H9 (cell line): ENCODE data around the gene KCNS3. TPM values are rescaled to one million over a fixed set of nuclear protein-coding genes. Genes with fewer than 3 reads are reported as not detected.

Experiments
- DNase-seq: peaks from one replicate; pipeline ENCODE4 v3.0.0-alpha.2; 2017
- H2AFZ ChIP-seq: one replicate; pipeline ENCODE4 v1.6.1; 2013; ENCODE audit warnings: mild to moderate bottlenecking, low read length, control low read depth, moderate library complexity
- H2AK5ac ChIP-seq: 2 replicates; pipeline ENCODE4 v1.6.1; 2013; ENCODE audit warnings: low read length, control low read depth, mixed read lengths; ENCODE audit not compliant: insufficient read length
- H2BK120ac ChIP-seq: one replicate; pipeline ENCODE4 v1.6.1; 2013; ENCODE audit warnings: low read depth, mild to moderate bottlenecking, low read length, control low read depth, inconsistent platforms; ENCODE audit not compliant: poor library complexity, severe bottlenecking
- H2BK12ac ChIP-seq: 2 replicates; pipeline ENCODE4 v1.6.1; 2013; ENCODE audit warnings: low read length, control low read depth, mixed read lengths, low read depth; ENCODE audit not compliant: insufficient read length
- H2BK15ac ChIP-seq: 2 replicates; pipeline ENCODE4 v1.6.1; 2013; ENCODE audit warnings: low read depth, low read length, control low read depth
- H2BK20ac ChIP-seq: one replicate; pipeline ENCODE4 v1.6.1; 2013; ENCODE audit warnings: low read depth, mild to moderate bottlenecking, low read length, control low read depth, inconsistent platforms; ENCODE audit not compliant: poor library complexity, severe bottlenecking
- H2BK5ac ChIP-seq: 2 replicates; pipeline ENCODE4 v1.6.1; 2013; ENCODE audit warnings: low read length, control low read depth, mixed read lengths; ENCODE audit not compliant: insufficient read length
- H3K14ac ChIP-seq: 2 replicates; pipeline ENCODE4 v1.6.1; 2013; ENCODE audit warnings: low read length, control low read depth; ENCODE audit not compliant: insufficient read depth
- H3K18ac ChIP-seq: 2 replicates; pipeline ENCODE4 v1.6.1; 2013; ENCODE audit warnings: low read depth, mild to moderate bottlenecking, mixed read lengths, low read length, control low read depth; ENCODE audit not compliant: insufficient read length
- H3K23ac ChIP-seq: 2 replicates; pipeline ENCODE4 v1.6.1; 2013; ENCODE audit warnings: low read length, control low read depth, mixed read lengths, low read depth; ENCODE audit not compliant: insufficient read length
- H3K23me2 ChIP-seq: 2 replicates; pipeline ENCODE4 v1.6.1; 2013; ENCODE audit warnings: low read depth, mild to moderate bottlenecking, mixed read lengths, low read length, control low read depth; ENCODE audit not compliant: insufficient read length, poor library complexity, severe bottlenecking
- H3K27ac ChIP-seq: 2 replicates; pipeline ENCODE4 v1.5.1; 2013; ENCODE audit warnings: low read length, control low read depth, mixed read lengths, low read depth; ENCODE audit not compliant: insufficient read length
- H3K27me3 ChIP-seq: 2 replicates; pipeline ENCODE4 v1.6.1; 2013; ENCODE audit warnings: low read length, control low read depth, inconsistent platforms; ENCODE audit not compliant: insufficient read depth
- H3K4ac ChIP-seq: 2 replicates; pipeline ENCODE4 v1.6.1; 2013; ENCODE audit warnings: low read depth, mild to moderate bottlenecking, control low read depth, inconsistent platforms, low read length, moderate library complexity
- H3K4me1 ChIP-seq: 2 replicates; pipeline ENCODE4 v1.6.1; 2013; ENCODE audit warnings: low read length, control low read depth, inconsistent platforms; ENCODE audit not compliant: insufficient read depth
- H3K4me2 ChIP-seq: 2 replicates; pipeline ENCODE4 v1.6.1; 2013; ENCODE audit warnings: low read length, control low read depth, mixed read lengths; ENCODE audit not compliant: insufficient read length, insufficient read depth
- H3K56ac ChIP-seq: 2 replicates; pipeline ENCODE4 v1.6.1; 2013; ENCODE audit warnings: low read depth, mild to moderate bottlenecking, mixed read lengths, low read length, control low read depth; ENCODE audit not compliant: insufficient read length
- H3K79me1 ChIP-seq: 2 replicates; pipeline ENCODE4 v1.6.1; 2013; ENCODE audit warnings: low read depth, mild to moderate bottlenecking, moderate library complexity, low read length, control low read depth, inconsistent platforms; ENCODE audit not compliant: insufficient read depth, poor library complexity, severe bottlenecking
- H3K79me2 ChIP-seq: 2 replicates; pipeline ENCODE4 v1.6.1; 2013; ENCODE audit warnings: low read length, control low read depth, inconsistent platforms; ENCODE audit not compliant: insufficient read depth
- H3K9ac ChIP-seq: 2 replicates; pipeline ENCODE4 v1.6.1; 2013; ENCODE audit warnings: low read length, control low read depth, mixed read lengths; ENCODE audit not compliant: insufficient read length; ENCODE audit errors: extremely low read depth
- H3K9me3 ChIP-seq: one replicate; pipeline ENCODE4 v1.6.1; 2013; ENCODE audit warnings: low read depth, low read length, inconsistent platforms; ENCODE audit not compliant: control insufficient read depth
- H3T11ph ChIP-seq: one replicate; pipeline ENCODE4 v1.6.1; 2013; ENCODE audit warnings: mild to moderate bottlenecking, low read length, control low read depth, inconsistent platforms
- H4K20me1 ChIP-seq: one replicate; pipeline ENCODE4 v1.6.1; 2013; ENCODE audit not compliant: control insufficient read depth, insufficient read length, insufficient read depth
- H4K5ac ChIP-seq: 2 replicates; pipeline ENCODE4 v1.6.1; 2013; ENCODE audit warnings: low read depth, mild to moderate bottlenecking, mixed read lengths, low read length, control low read depth; ENCODE audit not compliant: insufficient read length
- H4K8ac ChIP-seq: replicated peaks from 2 replicates; pipeline ENCODE4 v1.6.1; 2013; ENCODE audit warnings: low read length, control low read depth, mixed read lengths, low read depth; ENCODE audit not compliant: insufficient read length
- H4K91ac ChIP-seq: 2 replicates; pipeline ENCODE4 v1.6.1; 2013; ENCODE audit warnings: low read depth, mild to moderate bottlenecking, moderate library complexity, mixed read lengths, low read length, control low read depth; ENCODE audit not compliant: insufficient read length
- H3K27ac Mint-ChIP-seq, 3 experiments: 2 replicates in 2 of 3; 3 replicates in 1 of 3; pipeline ENCODE4 v1.8.0; 2020 to 2021; ENCODE audit warnings: mixed read lengths in 3 of 3, mild to moderate bottlenecking in 1 of 3, moderate library complexity in 1 of 3
- H3K27me3 Mint-ChIP-seq: 2 replicates; pipeline ENCODE4 v1.8.0; 2021; ENCODE audit warnings: low read depth, mild to moderate bottlenecking, moderate library complexity, mixed read lengths
- H3K36me3 Mint-ChIP-seq, 3 experiments: 2 replicates in 2 of 3; 3 replicates in 1 of 3; pipeline ENCODE4 v1.8.0; 2020 to 2021; ENCODE audit warnings: low read depth in 3 of 3, mixed read lengths in 3 of 3; ENCODE audit not compliant: insufficient read depth in 1 of 3
- H3K4me1 Mint-ChIP-seq, 2 experiments: 2 replicates each; pipeline ENCODE4 v1.8.0; 2020; ENCODE audit warnings: mixed read lengths in 2 of 2
- H3K4me3 Mint-ChIP-seq, 2 experiments: 2 replicates in 1 of 2; 3 replicates in 1 of 2; pipeline ENCODE4 v1.8.0; 2020 to 2021; ENCODE audit warnings: mild to moderate bottlenecking in 2 of 2, mixed read lengths in 2 of 2, moderate library complexity in 1 of 2
- H3K9me3 Mint-ChIP-seq, 2 experiments: 2 replicates in 1 of 2; 3 replicates in 1 of 2; pipeline ENCODE4 v1.8.0; 2020; ENCODE audit warnings: mild to moderate bottlenecking in 2 of 2, mixed read lengths in 2 of 2, moderate library complexity in 1 of 2
- WGBS: extraction: QIAGEN DNeasy Blood & Tissue Kit; methylation state at CpG from one replicate; pipeline ENCODE4 v1.1.7; 2013; ENCODE audit warnings: missing lambda C conversion rate, low lambda C conversion rate, mixed read lengths; ENCODE audit not compliant: insufficient read length; ENCODE audit errors: extremely low coverage; 5-methylcytosine and 5-hydroxymethylcytosine counted together
- total RNA-seq: library from RNA; stranded (reverse); gene quantifications from 2 replicates; pipeline ENCODE4 v1.2.1, GENCODE V29; 2021
- TF ChIP-seq, protein P1 (sequence below): fragments of 200-600 bp; sonication (generic); conservative IDR thresholded peaks from 3 replicates; pipeline ENCODE4 v1.8.0; 2021; ENCODE audit warnings: antibody characterized with exemption, mild to moderate bottlenecking

Gene KCNS3
- total RNA-seq, 1 experiment from 2014 or later, result 8.0 TPM

GRCh38 chr2:17877811-17878280 is 621 bp upstream of the KCNS3 start:
- H3K9me3 Mint-ChIP-seq, result no peaks in the 10 kb centered on the region
- Histone ChIP-seq H2BK120ac (no peak overlapping the region), H3K23me2 (peaks cover 12% of the 10 kb centered on the region), H4K5ac (no peak overlapping the region), H4K20me1 (no peaks in the 10 kb centered on the region), H2AK5ac (no peak overlapping the region), H2AFZ (no peak overlapping the region), H4K91ac (no peak overlapping the region), H3K14ac (no peak overlapping the region), H3K9ac (peak overlapping the region; percentile 36), H3K18ac (no peak overlapping the region), H3K23ac (no peak overlapping the region), H2BK12ac (no peak overlapping the region), H3K4me2 (peak overlapping the region; percentile 90), H2BK15ac (no peak overlapping the region), H3K79me2 (peaks cover 4% of the 10 kb centered on the region; the same call in 1 of the 2 replicates), H3K27me3 (peaks cover 9% of the 10 kb centered on the region; the same call in 1 of the 2 replicates), H3T11ph (no peak overlapping the region), H2BK20ac (no peak overlapping the region), H3K56ac (no peak overlapping the region), H3K27ac (no peak overlapping the region), H3K79me1 (no peaks in the 10 kb centered on the region), H3K4ac (no peak overlapping the region), H3K9me3 (no peaks in the 10 kb centered on the region), H2BK5ac (no peak overlapping the region), H4K8ac (no peak overlapping the region), H3K4me1 (no peaks in the 10 kb centered on the region)
- DNase-seq, result peak; percentile 44
- no peak overlapping the region for H3K27ac Mint-ChIP-seq
- TF ChIP-seq, protein P1, sequence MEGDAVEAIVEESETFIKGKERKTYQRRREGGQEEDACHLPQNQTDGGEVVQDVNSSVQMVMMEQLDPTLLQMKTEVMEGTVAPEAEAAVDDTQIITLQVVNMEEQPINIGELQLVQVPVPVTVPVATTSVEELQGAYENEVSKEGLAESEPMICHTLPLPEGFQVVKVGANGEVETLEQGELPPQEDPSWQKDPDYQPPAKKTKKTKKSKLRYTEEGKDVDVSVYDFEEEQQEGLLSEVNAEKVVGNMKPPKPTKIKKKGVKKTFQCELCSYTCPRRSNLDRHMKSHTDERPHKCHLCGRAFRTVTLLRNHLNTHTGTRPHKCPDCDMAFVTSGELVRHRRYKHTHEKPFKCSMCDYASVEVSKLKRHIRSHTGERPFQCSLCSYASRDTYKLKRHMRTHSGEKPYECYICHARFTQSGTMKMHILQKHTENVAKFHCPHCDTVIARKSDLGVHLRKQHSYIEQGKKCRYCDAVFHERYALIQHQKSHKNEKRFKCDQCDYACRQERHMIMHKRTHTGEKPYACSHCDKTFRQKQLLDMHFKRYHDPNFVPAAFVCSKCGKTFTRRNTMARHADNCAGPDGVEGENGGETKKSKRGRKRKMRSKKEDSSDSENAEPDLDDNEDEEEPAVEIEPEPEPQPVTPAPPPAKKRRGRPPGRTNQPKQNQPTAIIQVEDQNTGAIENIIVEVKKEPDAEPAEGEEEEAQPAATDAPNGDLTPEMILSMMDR, result no peak
- H3K27me3 Mint-ChIP-seq, result peaks cover 49% of the 10 kb centered on the region
- H3K36me3 Mint-ChIP-seq, result no peaks in the 10 kb centered on the region; a peak in 1 of 7 replicates
- WGBS, result no CpG with 5 or more reads among the region's 28 CpGs
- peaks cover 18 to 22% of the 10 kb centered on the region in 2 experiments for H3K4me1 Mint-ChIP-seq
- H3K4me3 Mint-ChIP-seq, result peak overlapping the region; percentile 77 to 90
